Erythroblast (primary cell): Measurements from ENCODE around the gene GFAP.

ENCODE experiments used
- GATA1 ChIP-seq: IDR thresholded peaks from 2 replicates; pipeline ENCODE4 v1.6.1; 2011; ENCODE audit warnings: low read depth, mild to moderate bottlenecking, control low read depth, low read length, moderate library complexity
- POLR2A ChIP-seq: IDR thresholded peaks from 2 replicates; pipeline ENCODE4 v1.6.1; 2011; ENCODE audit warnings: mild to moderate bottlenecking, low read length

DNA sequence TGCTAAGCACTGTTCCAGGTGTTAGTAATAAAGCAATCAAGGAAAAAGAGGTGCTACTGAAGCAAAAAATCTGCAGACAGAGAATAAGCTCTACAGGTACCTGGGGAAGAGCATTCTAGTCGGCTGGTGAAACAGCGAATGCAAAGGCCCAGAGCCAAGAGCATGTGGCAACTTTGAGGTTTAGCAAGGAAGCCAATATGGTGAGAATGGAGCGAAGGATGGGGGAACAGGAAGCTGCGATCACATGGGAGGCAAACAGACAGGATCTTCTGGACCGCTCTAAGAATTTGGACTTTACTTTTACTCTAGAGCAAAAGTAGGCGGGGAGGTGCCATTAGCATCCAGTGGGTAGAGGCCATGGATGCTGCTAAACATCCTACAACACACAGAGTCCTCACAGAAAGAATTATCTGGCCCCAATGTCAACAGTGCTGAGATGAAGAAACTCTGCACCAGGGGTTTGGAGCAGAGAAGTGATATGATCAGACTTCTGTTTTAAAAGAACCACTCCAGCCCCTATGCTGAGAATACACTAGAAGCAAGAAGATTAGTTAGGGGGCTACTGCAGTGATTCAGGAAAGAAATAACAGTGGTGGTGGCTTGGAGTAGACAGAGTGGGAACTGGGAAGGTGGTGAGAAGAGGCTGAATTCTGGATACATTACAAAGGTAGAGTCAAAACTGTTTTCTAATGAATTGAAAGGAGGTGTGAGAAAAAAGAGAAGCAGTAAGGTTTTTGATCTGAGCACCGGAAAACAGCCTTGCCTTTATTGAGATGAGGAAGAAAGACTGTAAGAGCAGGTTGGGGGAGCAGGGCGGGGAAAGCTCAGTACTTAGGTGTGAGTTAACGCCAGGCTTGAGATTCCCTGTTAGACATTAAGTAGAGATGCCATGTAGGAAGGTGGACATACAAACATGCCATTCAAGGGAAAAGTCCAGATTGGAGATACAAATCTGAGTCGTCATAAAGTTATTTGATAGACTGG, 27.0 kb downstream of the GFAP start:
- TF ChIP-seq POLR2A (no peak), GATA1 (no peak)
